Measurements from ENCODE around the gene TEK.

TEK gene

DNA sequence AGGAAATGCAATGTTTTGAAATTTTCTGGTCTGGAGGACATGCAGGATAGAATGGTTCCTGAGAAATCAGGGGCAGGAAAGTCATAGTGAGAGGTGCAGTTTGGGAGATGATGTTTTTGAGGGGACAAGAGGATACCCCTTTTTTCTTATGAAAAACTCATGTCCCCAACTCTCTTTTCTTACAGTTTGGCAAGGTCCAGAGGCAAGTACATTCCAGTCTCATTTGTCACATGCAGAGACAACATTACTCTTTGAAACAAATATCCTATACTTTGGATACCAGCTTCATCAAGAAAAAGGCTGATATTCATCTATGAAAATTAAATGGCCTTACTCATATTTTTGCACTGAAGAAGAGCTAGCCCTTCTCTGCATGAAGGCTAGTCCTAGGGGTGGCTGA lies 139.7 kb downstream of the TEK start:
- DNase-seq = no peak

DNA sequence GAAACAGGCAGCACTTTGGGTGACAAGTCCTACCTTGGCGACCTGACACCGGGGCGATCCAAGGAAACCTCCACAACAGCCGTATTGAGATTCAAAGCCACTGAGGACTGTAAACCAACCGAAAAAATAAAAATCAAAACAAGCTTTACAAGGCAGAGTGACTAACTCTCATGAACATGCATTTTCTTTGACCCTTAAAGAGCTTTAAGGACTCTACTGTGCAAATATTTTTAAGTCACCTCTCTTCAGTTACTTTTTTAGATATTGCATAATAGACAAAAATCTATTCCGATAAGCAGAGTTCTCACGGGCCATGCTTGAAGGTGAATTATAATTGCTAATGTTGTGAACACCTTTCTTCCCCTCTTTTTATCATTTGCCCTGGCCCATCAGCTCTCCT lies 149.6 kb downstream of the TEK start:
- DNase-seq = no peak

DNA sequence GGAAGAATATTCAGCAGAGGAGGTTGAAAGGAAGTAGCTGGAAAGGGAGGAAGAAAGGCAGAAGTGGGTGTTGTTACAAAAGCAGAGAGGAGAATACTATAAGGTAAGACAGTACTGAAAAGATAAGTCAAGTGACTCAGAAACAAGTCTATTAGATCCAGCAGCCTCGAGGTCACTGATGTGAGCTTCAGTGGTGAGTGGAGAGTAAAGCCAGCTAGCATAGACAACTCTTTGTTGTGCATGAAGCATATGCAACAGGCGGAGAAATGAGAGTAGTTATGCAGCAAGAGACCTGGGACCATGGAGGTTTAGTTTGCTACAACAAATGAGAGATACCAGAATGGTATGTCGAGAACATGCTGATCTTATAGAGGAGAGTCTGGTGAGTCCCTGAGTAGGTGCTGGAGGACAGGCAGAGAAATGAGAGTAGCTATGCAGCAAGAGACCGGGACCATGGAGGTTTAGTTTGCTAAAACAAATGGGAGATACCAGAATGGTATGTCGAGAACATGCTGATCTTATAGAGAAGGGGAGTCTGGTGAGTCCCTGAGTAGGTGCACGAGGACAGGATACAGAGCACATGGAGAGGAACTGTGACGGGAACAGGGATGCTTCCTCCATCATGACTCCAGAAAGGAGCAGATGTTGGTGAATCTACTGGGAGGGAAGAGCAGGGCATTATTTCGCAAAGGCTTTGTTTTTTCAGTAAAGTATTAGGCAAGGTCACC lies 151.9 kb downstream of the TEK start:
- no peak for DNase-seq

DNA sequence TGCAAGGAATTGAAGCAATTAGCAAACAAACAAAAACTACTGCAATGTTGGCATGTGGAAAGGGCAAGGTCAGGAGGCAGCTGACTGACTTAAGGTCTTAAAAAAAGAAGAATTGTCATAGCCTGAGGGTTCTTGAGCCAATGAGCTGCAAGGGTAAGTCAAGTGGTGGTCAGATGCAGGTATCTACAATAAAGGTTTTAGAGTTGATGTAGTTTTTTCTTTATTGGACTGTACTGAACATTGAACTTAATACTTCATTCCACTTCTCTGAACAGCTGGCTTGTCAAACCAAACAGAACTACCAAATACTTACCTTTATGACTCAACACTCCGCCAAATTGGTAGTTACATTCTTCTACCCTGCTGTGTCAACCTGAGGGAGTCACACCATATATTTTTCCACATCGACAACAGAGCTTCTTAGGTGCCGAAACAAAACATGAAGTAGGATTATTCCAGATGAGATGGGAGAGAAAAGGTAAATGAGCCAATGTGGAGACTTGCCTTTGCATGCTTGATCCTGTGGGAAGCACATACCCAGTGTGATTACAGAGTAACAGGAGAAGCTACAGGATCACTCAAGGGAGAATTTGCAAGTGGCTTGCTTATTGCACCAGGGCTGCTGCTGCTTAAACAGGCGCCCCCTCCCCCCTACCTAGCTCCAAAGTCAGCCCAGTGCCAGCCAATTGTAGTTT lies 152.6 kb downstream of the TEK start:
- DNase-seq = no peak

DNA sequence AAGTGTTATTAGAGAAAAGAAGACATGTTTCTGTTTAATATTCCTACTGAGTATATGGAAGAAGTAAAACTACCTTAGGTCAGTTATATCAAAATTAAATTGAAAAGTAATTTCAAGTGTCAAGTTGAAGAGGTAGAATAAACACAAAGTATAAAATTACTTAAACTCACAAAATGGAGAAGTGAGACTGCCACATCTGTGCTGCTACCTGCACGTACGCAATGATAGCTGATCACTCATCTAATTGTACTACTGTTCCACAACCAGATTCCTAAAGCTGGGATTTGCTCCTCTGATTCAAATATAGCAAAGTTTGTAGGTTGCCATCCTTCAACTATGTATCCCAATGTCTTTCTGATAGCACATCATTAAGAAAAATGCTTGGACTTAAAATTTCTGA lies 163.1 kb downstream of the TEK start:
- DNase-seq = no peak

DNA sequence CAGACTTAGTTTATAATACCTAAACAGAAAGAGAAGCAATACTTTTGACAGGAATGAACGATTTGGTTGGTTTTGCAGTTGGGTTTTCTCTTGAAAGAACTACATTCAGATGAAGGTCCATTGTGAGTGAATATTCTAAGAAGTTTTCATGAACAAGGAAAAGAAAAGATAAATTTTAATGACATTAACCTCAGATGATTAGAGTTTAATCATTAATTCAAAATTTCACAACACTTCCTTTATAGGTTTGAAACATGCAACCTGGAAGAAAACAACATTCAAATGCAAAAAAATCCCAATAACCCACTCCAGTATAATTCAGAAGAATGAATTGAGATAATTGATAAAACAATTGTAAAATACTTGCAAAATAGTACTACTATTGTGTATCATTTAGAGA lies 164.2 kb downstream of the TEK start:
- no peak for DNase-seq

DNA sequence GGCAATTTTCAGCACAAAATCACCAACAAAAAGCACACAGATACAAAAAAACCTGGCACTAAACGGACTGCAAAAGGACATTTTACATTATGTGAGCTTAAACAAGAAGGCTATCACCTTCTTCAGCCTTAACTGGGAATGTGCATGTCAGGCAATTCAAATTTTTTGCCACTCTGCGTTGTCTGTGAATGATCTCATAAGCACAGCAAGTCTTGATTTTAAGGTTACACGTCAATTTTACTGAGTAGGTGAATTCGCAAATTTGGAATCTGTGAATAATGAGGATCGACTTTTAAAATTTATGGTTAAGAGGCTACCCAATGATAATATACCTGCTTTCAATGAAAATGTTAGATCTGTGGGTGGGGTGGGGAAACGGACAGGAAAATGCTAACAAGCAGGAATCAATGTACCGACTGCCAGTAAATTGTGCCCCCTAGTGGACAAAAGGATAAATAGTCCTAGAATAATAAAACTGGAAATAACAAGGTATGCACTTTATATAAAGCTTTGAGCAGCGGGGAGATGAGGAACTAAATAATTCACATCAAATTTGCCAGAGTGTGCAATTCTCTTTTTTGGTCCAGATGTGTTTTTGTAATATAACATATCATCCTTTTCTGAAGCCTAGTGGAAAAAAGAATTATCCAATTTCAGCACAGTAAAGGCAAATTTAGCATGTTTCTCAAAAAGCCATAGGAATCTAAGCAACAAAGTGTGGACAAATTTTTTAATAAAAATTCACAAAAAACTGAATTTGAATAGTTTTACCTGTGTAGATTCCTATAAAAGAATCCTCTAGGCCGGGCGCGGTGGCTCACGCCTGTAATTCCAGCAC lies 167.4 kb downstream of the TEK start:
- DNase-seq = peak; percentile 7

DNA sequence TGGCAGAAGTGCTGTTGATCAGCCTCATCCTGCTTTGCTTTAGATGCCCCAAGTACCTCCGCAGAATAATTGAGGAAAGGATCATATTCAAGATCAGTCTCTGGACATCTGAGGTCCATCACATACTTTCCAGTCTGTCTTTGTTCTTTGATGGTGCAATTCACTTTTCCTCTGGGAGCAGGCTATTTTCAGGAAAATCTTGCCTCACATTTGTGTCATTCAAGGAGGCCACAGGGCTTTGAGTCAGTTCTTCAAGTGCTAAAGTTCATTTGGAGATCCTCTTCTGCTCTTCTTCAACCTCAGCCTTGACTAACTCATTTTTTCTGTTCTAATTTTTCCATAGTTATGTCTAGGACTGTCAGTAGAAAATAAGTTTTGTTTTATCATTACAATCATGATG lies 169.3 kb downstream of the TEK start:
- no peak for DNase-seq

DNA sequence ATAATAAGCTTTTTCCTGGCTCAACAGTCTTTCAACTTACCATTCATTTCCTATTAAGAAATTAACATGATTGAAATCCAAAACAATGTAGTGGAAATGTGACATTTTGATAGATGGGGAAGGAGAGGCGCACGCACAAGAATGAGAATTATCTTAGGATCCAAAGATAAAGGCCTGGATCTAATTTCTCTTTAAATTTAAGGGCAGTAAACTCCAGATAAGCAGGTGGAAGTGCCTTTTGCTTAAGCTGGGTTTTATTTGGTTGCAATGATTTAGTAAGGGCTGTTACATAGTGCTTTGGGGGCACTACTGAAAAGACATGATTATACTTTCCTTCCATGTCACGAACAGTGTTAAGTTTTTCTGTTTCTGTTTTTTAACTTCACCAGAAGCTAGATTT lies 170.6 kb downstream of the TEK start:
- DNase-seq = no peak

Data from NCI-H524 treated with DMSO at 0.1 percent for 48 hours (cell line).